Measurements from ENCODE around the gene TSPOAP1. TPM values are rescaled to one million over a fixed set of nuclear protein-coding genes. Genes with fewer than 3 reads are reported as not detected.

Gene TSPOAP1
- total RNA-seq, 2 donors from 2014 or later: 31.3 to 36.8 TPM

GRCh38 chr17:58277802-58278595 lies 50.6 kb downstream of the TSPOAP1 start:
- Histone ChIP-seq H3K4me1 (ENCODE audit: control insufficient read depth, insufficient read depth, low read length) (no peaks in the 10 kb centered on the region), H3K27me3 (ENCODE audit: control insufficient read depth, insufficient read depth, low read length, poor library complexity, severe bottlenecking) (no peaks in the 10 kb centered on the region), H3K4me3 (ENCODE audit: low read length) (no peak overlapping the region), H3K9me3 (ENCODE audit: control insufficient read depth, low read length) (no peaks in the 10 kb centered on the region), H3K27ac (ENCODE audit: low read depth, low read length) (no peak overlapping the region), H3K9ac (ENCODE audit: extremely low read depth, low read length, poor library complexity, severe bottlenecking) (no peak overlapping the region), H3K36me3 (ENCODE audit: control insufficient read depth, insufficient read depth, low read length) (no peaks in the 10 kb centered on the region)
- Mint-ChIP-seq H3K4me1 (no peaks in the 10 kb centered on the region), H3K4me3 (no peak overlapping the region), H3K27ac (no peak overlapping the region), H3K9me3 (no peaks in the 10 kb centered on the region), H3K27me3 (ENCODE audit: insufficient read depth) (peaks cover 47% of the 10 kb centered on the region), H3K36me3 (ENCODE audit: low read depth) (no peaks in the 10 kb centered on the region)
- no peak for TF ChIP-seq CTCF (conservative IDR thresholded peaks at IDR 0.05)
- WGBS, 2 experiments (ENCODE audit: insufficient coverage in 1 of 2, insufficient read length in 1 of 2): 94 to 95% methylated on average over 31 to 36 of the region's 36 CpGs
- no peak for DNase-seq

- DNase-seq: no peak
Observed at GRCh38 chr17:58277107-58277801, 51.3 kb downstream of the TSPOAP1 start.

DNA sequence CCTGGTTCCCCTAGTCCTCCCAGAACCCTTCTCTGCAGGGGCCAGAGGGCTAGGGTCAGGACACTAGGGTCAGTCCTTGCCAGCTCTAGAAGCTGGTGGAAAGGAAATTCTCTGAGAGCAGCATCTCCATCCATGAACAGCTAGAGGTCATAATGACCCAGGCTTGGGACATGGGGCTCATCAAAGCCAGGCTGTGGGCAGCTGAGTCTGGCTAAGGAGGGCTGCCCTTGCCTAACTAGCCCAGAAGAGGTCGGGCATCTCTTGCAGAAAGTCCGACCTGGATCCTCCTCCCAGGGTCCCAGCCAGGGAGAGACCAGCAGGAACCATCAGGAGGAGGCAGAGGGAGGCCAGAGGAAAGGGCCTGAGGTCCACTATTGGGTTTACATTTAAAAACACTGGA lies 52.2 kb downstream of the TSPOAP1 start:
- 29 to 55% methylated on average over 2 of the region's 2 CpGs for WGBS, 2 experiments (ENCODE audit: insufficient coverage in 1 of 2, insufficient read length in 1 of 2)
- H3K36me3 ChIP-seq (ENCODE audit: control insufficient read depth, insufficient read depth, low read length): no peaks in the 10 kb centered on the region
- H3K27ac ChIP-seq (ENCODE audit: low read depth, low read length): no peak overlapping the region

More at GRCh38 chr17:58277107-58277801, 51.3 kb downstream of the TSPOAP1 start:
- TF ChIP-seq CTCF (conservative IDR thresholded peaks at IDR 0.05): peak; percentile 71
- Mint-ChIP-seq H3K9me3 (no peaks in the 10 kb centered on the region), H3K4me1 (no peaks in the 10 kb centered on the region), H3K4me3 (no peak overlapping the region), H3K27me3 (ENCODE audit: insufficient read depth) (peaks cover 47% of the 10 kb centered on the region), H3K36me3 (ENCODE audit: low read depth) (no peaks in the 10 kb centered on the region), H3K27ac (no peak overlapping the region)
- 88 to 100% methylated on average over 1 to 4 of the region's 5 CpGs for WGBS, 2 experiments (ENCODE audit: insufficient coverage in 1 of 2, insufficient read length in 1 of 2)
- H3K36me3 ChIP-seq (ENCODE audit: control insufficient read depth, insufficient read depth, low read length): no peaks in the 10 kb centered on the region
- no peaks in the 10 kb centered on the region for H3K9me3 ChIP-seq (ENCODE audit: control insufficient read depth, low read length)
- H3K4me3 ChIP-seq (ENCODE audit: low read length): no peak overlapping the region
- no peaks in the 10 kb centered on the region for H3K27me3 ChIP-seq (ENCODE audit: control insufficient read depth, insufficient read depth, low read length, poor library complexity, severe bottlenecking)
- no peaks in the 10 kb centered on the region for H3K4me1 ChIP-seq (ENCODE audit: control insufficient read depth, insufficient read depth, low read length)
- no peak overlapping the region for H3K9ac ChIP-seq (ENCODE audit: extremely low read depth, low read length, poor library complexity, severe bottlenecking)
- no peak overlapping the region for H3K27ac ChIP-seq (ENCODE audit: low read depth, low read length)

More for the DNA sequence above, 52.2 kb downstream of the TSPOAP1 start:
- no peaks in the 10 kb centered on the region for H3K9me3 ChIP-seq (ENCODE audit: control insufficient read depth, low read length)
- Mint-ChIP-seq H3K9me3 (no peaks in the 10 kb centered on the region), H3K27me3 (ENCODE audit: insufficient read depth) (peaks cover 45% of the 10 kb centered on the region), H3K4me3 (no peak overlapping the region), H3K4me1 (no peaks in the 10 kb centered on the region), H3K36me3 (ENCODE audit: low read depth) (no peaks in the 10 kb centered on the region), H3K27ac (no peak overlapping the region)
- no peak for DNase-seq
- no peak overlapping the region for H3K4me3 ChIP-seq (ENCODE audit: low read length)
- H3K27me3 ChIP-seq (ENCODE audit: control insufficient read depth, insufficient read depth, low read length, poor library complexity, severe bottlenecking): no peaks in the 10 kb centered on the region
- H3K9ac ChIP-seq (ENCODE audit: extremely low read depth, low read length, poor library complexity, severe bottlenecking): no peak overlapping the region
- no peaks in the 10 kb centered on the region for H3K4me1 ChIP-seq (ENCODE audit: control insufficient read depth, insufficient read depth, low read length)
- no peak for TF ChIP-seq CTCF (conservative IDR thresholded peaks at IDR 0.05)
